NK-92 treated with Interleukin-12 subunit alpha and Interleukin-12 subunit beta, amount 100 ng/mL, for 24 hours (cell line): ENCODE results near the gene ROBO3.

Experiments used
- DNase-seq: peaks from one replicate; lab custom pipeline; 2025; lab: John Stamatoyannopoulos, UW

Gene ROBO3

DNA sequence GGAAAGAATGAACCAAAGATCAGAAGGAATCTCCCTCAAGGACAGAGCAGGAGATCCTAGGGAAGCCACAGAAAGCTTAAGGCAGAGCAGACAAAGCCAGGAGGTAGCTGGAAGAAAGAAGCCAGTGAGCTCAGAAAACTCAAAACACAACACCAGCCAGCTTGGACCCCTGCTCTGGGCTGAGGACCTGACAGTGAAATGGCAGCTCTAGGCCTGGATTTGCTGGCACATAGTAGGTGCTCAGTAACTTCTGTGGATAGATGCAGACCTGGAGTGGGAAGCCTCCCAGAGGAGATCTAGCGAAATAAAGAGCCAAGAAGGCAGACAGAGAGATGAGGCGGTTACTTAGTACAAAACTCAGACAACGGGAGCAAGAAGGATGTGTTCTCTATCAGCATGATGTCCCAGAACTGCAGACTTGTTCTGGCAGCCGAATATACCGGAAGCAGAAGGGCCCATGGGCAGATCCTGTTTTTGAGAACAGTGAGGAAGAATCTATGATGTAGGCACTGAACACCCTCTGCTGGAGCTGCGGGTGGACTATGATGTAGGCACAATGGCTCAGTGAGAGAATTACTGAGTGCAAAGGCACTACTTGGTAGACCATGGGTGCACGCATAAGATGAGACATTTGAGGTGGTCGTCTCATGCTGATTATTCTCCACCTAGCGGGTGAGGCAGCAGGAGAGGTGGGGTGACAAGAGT is 27.7 kb downstream of the ROBO3 start:
- no peak for DNase-seq

GRCh38 chr11:124893781-124894401 is 28.7 kb downstream of the ROBO3 start:
- DNase-seq = no peak

DNA sequence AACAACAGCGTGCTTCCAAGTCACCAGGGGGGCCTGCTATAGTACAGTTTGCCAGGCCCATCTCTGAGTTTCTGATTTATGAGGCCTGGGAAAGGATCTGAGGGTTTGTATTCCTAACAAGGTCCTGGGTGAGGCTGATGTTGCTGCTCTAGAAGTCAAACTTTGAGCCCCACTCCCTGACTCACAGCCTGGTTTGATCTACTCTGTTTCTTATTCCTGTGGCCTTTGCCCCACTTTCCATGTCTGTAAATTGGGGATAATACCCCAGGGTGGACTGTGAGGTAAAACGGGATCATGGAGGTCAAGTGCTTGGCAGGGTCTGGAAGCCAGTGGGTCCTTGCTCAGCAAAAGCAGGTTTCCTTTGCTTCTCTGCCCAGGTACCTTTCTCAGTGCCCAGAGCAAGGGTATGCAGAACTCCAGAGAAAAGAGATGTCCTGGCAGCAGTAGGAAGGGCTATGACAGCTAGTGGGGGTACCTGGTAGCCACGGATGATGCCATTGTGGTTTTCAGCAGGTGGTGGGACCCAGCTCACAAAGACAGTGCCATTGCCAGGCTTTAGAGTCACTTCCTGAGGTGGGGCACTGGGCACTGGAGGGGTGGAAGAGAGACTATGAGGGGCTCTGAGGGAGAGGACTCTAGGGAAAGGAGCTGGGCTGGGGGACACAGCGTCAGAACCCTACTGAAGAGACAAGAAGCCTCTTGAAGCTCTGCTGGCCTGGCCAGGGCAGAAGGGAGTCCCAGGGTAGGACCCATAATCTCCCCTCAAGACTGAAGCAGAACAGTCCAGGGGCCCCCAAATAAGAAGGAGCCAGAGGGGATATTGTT is 29.6 kb downstream of the ROBO3 start:
- DNase-seq = no peak

DNA sequence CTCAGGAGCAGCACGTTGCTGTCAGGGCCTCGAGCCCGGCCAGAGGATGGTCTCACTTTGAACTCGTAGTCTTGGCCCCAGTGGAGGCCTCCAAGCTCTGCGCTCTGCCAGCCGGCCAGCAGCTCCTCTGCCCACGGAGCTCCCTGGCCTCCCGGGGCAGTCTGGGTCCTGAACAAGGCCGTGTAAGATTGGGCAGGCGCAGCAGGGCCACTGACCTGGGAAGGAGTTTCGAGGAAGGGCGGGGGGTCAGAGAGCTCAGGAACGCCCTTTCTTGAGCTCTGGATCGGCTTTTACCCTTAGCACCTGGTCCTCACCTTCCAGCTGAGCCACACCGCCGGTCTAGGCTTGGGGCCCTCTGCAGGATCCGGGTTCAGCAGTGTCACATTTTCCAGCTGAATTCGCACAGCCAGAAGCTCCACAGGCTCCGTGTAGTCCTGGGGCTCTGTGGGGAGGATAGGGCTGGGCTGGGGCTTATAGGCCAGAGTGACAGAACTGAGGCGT is 30.3 kb downstream of the ROBO3 start:
- DNase-seq = no peak

DNA sequence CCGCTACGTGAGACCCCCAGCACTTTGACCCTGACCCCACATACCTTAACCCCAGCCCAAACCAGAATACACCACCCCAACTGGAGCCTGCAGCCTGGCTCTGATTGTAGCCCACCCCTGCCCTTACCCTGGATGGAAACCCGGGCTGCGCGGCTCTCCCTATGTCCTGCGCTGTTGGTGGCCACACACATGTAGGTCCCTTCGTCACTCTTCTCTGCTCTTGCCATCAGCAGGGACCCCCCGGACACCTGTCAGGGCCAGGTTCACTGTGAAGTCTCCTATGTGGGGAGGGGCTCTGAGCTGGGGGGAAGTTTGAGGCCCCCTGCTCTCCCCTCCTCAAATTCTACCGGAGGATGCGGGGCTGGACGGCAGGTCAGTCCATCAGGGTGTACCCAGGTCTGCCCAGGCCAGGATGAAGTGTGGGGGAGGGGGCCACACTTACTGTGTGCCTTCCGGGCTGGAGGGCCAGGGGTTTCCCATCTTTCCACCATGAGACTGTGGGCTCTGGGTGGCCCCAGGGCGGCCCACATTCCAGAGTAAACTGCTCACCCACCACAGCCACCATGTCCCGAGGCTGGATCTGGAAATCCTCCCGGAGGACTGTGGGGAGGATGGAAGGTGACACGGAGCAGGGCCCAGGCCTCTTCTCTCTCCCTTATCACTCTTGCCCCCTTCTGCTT is 31.0 kb downstream of the ROBO3 start:
- no peak for DNase-seq

- DNase-seq = no peak
Observed at GRCh38 chr11:124896821-124897391, 31.7 kb downstream of the ROBO3 start.

- no peak for DNase-seq
Observed at GRCh38 chr11:124897674-124898262, 32.5 kb downstream of the ROBO3 start, which contains the start of gene ROBO4. TSS of gene ROBO4 (minus strand) at chr11:124897865. CDS start at chr11:124897795, 70 bp downstream.

GRCh38 chr11:124898263-124898680 is 33.0 kb downstream of the ROBO3 start:
- DNase-seq = no peak

DNA sequence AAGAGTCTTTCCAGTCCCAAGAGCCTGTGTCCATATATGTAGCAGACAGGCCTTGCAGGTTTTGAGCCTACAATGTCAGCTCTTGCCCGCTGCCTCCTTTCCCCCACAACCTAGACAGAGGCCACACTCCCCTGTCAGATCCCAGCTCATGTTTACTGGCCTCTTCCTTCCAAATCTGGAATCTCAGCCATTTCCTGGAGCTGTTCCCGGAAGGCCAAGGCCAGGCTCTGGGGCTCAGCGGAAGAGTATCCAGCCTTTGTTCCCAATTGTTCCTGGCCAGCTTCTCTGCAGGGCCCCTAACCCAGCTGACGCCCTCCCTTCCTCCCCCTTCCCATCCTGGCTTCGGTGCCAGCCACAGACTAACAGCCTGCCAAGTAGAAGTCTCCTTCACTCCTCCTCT is 33.5 kb downstream of the ROBO3 start:
- DNase-seq = no peak

GRCh38 chr11:124899383-124900145 is 34.3 kb downstream of the ROBO3 start:
- DNase-seq = no peak

- no peak for DNase-seq
Observed at GRCh38 chr11:124900464-124900863, 35.2 kb downstream of the ROBO3 start.

- no peak for DNase-seq
Observed at GRCh38 chr11:124902616-124903015, 37.4 kb downstream of the ROBO3 start.

GRCh38 chr11:124915541-124916369 is 50.5 kb downstream of the ROBO3 start:
- DNase-seq = no peak

DNA sequence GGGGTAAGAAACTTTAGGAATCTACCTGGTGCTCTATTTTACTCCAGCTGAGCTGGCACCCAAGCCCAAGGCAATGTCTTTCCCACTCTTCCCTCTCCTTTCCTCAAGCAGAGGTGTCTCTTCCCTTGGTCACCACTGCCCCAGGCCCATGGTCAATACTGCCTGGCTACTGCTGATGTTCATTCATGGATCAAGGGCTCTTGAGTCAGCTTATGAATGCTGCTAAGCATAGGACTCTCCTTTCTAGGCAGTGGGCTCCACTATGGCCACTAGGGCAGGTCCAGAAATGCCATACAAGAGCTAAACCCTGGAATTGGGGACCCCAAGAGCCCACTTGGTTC is 51.1 kb downstream of the ROBO3 start:
- no peak for DNase-seq

GRCh38 chr11:124917115-124917637 is 51.9 kb downstream of the ROBO3 start:
- DNase-seq = no peak

DNA sequence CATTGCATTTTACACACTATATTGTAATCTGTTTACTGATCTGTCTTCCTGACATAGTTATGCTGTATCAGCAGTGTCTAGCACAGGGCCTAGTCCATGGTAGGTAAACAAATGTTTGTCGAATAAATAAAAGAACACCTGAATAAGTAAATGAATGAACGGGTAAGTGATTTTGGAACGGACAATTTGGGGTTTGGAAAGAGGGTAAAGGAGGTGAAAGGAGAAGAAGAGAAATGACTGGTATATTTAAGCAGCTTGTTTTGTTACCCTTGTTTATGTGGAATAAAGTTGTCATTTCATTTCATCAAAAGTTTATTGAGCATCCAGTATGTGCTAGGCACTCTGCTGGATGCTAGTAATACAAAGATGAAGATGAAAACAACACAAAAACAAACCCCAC is 53.7 kb downstream of the ROBO3 start, which contains the start of gene HEPN1:
TSS of gene HEPN1 (plus strand) at position 301 of the 400 bp plus-strand sequence.
- no peak for DNase-seq

- no peak for DNase-seq
Observed at GRCh38 chr11:124919898-124920297, 54.7 kb downstream of the ROBO3 start.

- no peak for DNase-seq
Observed at GRCh38 chr11:124920356-124920755, 55.1 kb downstream of the ROBO3 start.

DNA sequence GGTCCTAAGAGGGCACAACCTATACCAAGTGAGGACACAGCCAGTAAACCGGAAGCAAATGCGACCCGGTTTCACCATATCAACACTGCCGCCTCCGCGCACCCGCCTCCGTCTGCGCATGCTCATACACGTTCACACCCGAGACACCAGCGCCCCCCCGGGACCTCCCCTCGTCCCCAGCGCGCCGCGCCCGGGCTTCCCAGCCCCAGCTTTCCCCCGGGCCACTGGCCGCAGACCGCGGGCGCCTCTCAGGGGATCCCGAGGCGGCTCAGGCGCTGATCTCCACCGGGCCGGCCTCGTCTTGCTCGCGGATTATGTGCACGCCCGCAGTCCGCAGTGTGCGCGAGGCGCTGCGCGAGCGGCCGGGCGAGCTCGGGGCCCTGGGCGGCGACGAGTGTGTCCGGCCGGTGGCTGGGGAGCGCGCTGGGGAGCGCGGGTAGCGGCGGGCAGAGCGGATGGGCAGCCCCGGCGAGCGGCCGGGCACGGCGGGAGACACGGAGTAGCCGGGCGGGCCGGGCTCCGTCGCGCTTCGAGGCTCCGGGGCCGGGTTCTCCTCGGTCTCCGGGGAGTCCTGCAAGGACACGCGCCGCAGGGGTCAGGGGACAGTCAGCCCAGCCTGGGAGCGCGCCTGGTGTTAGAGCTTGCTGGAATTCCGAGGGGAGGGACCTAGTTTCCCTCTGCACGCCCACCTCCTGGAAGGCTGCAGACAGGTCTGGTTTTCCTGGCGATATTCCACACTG is 55.8 kb downstream of the ROBO3 start:
- no peak for DNase-seq
